ENCODE measurements around the gene DOCK4.
A peak's percentile ranks its signal among the peaks of the same experiment; 100 is the strongest.
"Not testable (repeated sequence)": the region's sequence is repeated elsewhere in the genome, so short reads cannot be mapped to it uniquely, and the experiment has no call there.

DOCK4 gene

DNA sequence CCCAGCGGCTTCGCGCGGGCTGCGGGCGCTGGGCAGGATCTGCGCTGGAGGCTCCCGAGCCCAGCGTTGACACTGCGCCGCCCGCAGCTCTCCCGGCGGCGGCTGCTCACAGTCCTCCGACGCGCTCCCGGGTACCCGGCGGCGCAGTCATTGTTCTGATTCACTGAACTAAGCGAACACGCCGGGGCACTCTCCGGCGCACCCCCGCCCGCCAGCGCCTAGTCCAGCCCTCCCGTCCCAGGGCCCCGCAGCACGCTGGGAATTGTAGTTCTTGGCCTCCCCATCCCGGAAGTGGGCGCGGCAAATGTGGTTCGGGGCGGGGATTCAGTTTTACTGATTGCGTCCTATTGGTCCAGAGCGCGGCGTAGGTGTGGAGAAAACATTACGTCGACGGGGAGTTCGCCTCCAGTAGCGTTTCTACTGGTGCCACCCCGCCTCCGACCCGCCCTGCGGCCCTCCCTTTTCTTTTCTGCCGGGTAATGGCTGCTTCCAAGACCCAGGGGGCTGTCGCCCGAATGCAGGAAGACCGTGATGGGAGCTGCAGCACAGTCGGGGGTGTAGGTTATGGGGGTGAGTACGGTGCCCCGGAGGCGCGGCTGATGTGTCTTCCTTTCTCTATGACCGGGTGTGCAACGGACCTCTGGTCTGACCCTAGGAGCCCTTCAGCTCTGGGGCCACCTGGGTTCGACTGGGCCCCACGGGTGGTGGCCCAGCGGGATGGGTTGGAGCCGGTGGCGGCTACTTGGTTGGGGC is at the start of gene DOCK4, which contains the start of gene ZNF277:
Gene DOCK4, minus strand, starts transcription at position 162 of the 753 bp plus-strand sequence. CDS start 261 bp downstream, outside the sequence.
Gene ZNF277, plus strand, starts transcription at position 458 of the 753 bp plus-strand sequence. Its CDS starts 22 bp downstream, at position 480.
- peak within 1 kb of the TSS; percentile 90 for H3K27ac Mint-ChIP-seq
- H3K9me3 Mint-ChIP-seq = no peaks in the 10 kb centered on the region
- peak within 1 kb of the TSS; percentile 88 for H3K4me3 Mint-ChIP-seq
- DNase-seq = peak; percentile 100
- peaks cover 11% of the 10 kb centered on the region for H3K36me3 Mint-ChIP-seq (ENCODE audit: low read depth)
- peaks cover 38% of the 10 kb centered on the region for H3K27me3 Mint-ChIP-seq
- peaks cover 45% of the 10 kb centered on the region for H3K4me1 Mint-ChIP-seq (ENCODE audit: low read depth)

DNA sequence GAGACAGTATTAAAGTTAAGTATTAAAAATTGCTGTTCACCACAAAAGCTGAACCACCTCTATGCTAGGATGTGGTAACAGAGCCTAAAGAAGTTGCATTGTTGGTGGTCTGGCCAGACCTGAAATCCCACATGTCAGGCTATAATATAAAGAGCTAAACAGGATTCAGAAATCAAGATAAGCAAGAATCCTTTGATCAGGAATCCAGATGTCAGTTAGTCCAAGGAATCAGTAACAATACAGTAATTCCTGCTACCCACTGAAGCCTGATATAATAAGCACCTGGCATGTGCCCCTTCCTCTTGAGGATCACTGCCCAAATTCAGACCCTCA is 49.2 kb upstream of the DOCK4 start:
- Mint-ChIP-seq H3K4me1 (ENCODE audit: low read depth) (peaks cover 49% of the 10 kb centered on the region), H3K9me3 (no peaks in the 10 kb centered on the region), H3K27ac (no peak overlapping the region), H3K27me3 (no peaks in the 10 kb centered on the region), H3K36me3 (ENCODE audit: low read depth) (no peaks in the 10 kb centered on the region), H3K4me3 (no peak overlapping the region)
- no peak for DNase-seq

GRCh38 chr7:112254709-112255387 is 48.6 kb upstream of the DOCK4 start:
- Mint-ChIP-seq H3K4me1 (ENCODE audit: low read depth) (peaks cover 51% of the 10 kb centered on the region), H3K9me3 (no peaks in the 10 kb centered on the region), H3K4me3 (no peak overlapping the region), H3K27ac (no peak overlapping the region), H3K36me3 (ENCODE audit: low read depth) (no peaks in the 10 kb centered on the region), H3K27me3 (no peaks in the 10 kb centered on the region)
- DNase-seq = no peak

DNA sequence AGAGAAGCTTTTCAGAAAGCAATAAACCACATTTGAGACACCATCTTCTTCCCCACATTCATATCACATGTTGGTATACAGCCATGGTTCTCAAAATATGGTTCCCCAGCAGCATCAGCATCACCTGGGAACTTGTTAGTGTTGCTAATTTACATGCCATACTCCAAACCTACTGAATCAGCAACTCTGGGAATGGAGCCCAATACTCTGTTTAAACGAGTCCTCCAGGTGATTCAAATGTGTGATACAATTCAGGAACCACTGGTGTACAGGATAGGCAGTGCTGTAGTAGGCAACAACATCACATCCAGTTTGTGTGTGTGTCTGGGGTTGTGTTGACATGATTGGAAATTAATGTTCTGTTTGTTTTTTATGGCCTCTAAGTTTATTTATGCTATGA is 48.0 kb upstream of the DOCK4 start:
- no peaks in the 10 kb centered on the region for H3K27me3 Mint-ChIP-seq
- H3K4me1 Mint-ChIP-seq (ENCODE audit: low read depth) = peaks cover 52% of the 10 kb centered on the region
- DNase-seq = no peak
- no peak overlapping the region for H3K4me3 Mint-ChIP-seq
- H3K27ac Mint-ChIP-seq = no peak overlapping the region
- H3K9me3 Mint-ChIP-seq = peaks cover 2% of the 10 kb centered on the region
- no peaks in the 10 kb centered on the region for H3K36me3 Mint-ChIP-seq (ENCODE audit: low read depth)

DNA sequence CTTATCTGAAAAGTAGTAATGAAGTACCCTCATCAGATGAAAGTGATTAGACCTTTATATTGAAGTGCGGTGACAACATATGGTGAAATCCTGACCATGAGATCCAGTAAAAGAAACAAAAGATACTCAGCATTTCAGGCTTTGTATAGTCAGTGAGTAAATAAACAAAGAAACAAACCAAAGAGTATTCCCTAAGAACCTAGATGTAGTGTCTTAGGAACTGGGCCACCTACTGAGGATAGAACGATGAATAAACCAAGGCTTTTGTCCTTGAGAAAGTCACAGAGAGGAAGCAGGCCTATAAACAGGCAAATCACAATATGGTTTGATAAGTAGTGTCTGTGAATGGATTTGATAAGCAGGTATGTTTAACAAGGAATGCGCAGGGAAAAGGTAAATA is 46.5 kb upstream of the DOCK4 start:
- Mint-ChIP-seq H3K4me1 (ENCODE audit: low read depth) (peaks cover 52% of the 10 kb centered on the region), H3K27ac (no peak overlapping the region), H3K9me3 (peaks cover 7% of the 10 kb centered on the region), H3K27me3 (no peaks in the 10 kb centered on the region), H3K36me3 (ENCODE audit: low read depth) (no peaks in the 10 kb centered on the region), H3K4me3 (no peak overlapping the region)
- no peak for DNase-seq

DNA sequence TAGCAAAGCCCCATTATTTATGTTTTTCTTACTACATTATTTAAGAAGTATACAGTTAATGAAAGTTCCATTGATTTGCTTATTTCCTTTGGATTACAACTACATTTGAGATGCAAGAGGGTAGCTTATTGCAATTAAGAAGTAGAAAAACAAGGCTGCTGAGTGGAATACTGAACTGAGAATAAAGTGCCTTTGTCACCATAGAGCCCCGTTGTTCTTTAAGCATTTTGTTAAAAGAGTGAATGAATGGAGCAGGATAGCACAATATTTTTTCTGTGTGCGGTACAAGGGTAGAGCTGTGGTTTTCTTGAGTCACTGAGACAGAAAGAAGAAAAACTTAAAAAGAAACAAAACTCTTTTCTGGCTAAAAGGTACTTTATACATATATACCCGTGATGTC is 45.9 kb upstream of the DOCK4 start:
- Mint-ChIP-seq H3K4me3 (no peak overlapping the region), H3K27me3 (no peaks in the 10 kb centered on the region), H3K4me1 (ENCODE audit: low read depth) (peaks cover 51% of the 10 kb centered on the region), H3K27ac (no peak overlapping the region), H3K9me3 (peaks cover 7% of the 10 kb centered on the region), H3K36me3 (ENCODE audit: low read depth) (no peaks in the 10 kb centered on the region)
- no peak for DNase-seq

GRCh38 chr7:112249967-112250366 is 43.8 kb upstream of the DOCK4 start:
- H3K27ac Mint-ChIP-seq; H3K9me3 Mint-ChIP-seq; DNase-seq; H3K36me3 Mint-ChIP-seq (ENCODE audit: low read depth); H3K27me3 Mint-ChIP-seq; H3K4me3 Mint-ChIP-seq: not testable (repeated sequence)
- peaks cover 41% of the 10 kb centered on the region for H3K4me1 Mint-ChIP-seq (ENCODE audit: low read depth)

DNA sequence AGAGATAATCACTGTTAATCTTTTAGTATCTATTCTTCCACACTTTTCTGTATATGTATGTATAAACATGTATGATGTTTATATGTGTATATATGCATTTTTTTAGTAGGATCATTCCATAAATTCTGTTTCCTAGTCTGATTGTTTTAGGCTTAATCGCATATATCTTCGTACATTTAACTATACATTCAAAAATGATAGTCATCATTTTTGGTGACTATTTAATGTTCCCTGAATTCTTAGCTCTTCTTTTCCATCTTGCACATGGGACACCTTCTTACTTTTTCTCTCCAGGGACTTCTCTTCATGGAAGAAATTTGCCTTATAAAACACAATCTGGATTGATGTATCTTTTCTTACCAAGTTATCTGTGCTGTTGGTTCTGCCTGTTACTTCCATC is 42.4 kb upstream of the DOCK4 start:
- H3K9me3 Mint-ChIP-seq = peaks cover 7% of the 10 kb centered on the region
- H3K4me3 Mint-ChIP-seq = no peak overlapping the region
- H3K4me1 Mint-ChIP-seq (ENCODE audit: low read depth) = peaks cover 31% of the 10 kb centered on the region
- H3K27me3 Mint-ChIP-seq = no peaks in the 10 kb centered on the region
- H3K27ac Mint-ChIP-seq = no peak overlapping the region
- peaks cover 4% of the 10 kb centered on the region for H3K36me3 Mint-ChIP-seq (ENCODE audit: low read depth)
- DNase-seq = no peak

DNA sequence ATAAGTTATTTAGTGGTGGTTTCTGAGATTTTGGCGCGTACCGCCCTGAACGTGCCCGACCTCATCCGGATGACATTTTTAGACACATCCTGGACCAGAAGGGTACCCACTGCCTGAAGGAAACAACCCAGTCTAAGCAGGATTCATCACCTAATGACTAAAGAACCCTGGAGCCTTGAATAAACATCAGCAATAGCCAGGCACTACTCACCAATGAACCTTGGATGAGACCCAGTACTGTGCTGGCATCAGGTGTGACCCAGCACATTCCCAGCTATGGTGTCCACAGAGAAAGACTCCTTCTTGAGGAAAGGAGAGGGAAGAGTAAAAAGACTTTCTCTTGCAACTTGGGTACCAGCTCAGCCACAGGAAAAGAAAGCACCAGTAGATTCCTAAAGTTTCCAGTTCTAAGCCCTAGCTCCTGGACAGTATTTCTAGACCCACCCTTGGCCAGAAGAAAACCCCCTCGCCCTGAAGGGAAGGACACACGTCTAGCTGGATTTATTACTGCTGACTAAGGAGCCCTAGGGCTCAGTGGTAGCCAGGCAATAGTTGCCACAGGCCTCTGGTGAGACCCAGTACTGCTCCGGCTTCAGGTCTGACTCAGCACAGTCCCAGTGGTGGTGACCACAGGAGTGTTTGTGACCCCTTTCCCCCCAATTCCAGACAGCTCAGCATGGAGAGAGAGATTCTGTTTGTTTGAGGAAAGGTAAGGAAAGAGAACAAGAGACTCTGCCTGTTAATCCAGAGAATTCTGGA is 32.8 kb upstream of the DOCK4 start:
- Mint-ChIP-seq H3K4me1 (ENCODE audit: low read depth) (no peaks in the 10 kb centered on the region), H3K36me3 (ENCODE audit: low read depth) (peaks cover 38% of the 10 kb centered on the region), H3K27ac (no peak overlapping the region), H3K4me3 (no peak overlapping the region), H3K9me3 (peaks cover 16% of the 10 kb centered on the region), H3K27me3 (no peaks in the 10 kb centered on the region)
- DNase-seq = no peak

DNA sequence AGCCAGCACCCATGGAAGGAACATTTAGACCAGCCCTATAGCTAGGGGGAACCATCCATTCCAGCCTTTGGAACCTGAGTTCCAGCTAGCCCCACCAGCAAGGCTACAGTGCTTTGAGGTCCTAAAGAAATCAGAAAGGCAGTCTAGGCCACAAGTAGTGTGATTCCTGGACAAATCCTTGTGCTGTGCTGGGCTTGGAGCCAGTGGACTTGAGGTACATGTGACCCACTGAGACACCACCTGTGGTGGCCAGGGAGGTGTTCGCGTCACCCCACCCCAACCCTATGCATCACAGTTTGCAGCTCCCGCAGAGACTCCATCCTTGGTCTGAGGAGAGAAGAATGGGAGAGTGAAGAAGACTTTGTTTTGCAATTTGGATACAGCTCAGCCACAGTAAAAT is 32.1 kb upstream of the DOCK4 start:
- Mint-ChIP-seq H3K9me3 (peaks cover 17% of the 10 kb centered on the region), H3K4me1 (ENCODE audit: low read depth) (no peaks in the 10 kb centered on the region), H3K4me3 (no peak overlapping the region), H3K27ac (no peak overlapping the region), H3K36me3 (ENCODE audit: low read depth) (peaks cover 42% of the 10 kb centered on the region), H3K27me3 (no peaks in the 10 kb centered on the region)
- DNase-seq = no peak

DNA sequence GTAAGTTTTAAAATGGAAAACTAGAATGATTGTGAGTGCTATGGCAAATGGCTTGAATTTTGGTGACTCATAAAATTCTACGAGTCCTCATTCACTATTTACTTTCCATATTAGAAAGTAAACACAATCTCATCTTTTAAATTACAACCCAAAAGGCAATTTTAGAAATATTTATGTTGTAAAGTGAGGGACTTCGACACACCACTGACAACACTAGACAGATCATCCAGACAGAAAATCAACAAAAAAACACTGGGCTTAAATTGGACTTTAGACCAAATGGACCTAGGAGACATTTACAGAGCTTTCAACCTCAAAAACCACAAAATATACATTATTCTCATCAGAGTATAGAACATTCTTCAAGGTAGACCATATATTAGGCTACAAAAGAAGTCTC is 30.4 kb upstream of the DOCK4 start:
- Mint-ChIP-seq H3K9me3 (peaks cover 22% of the 10 kb centered on the region), H3K4me1 (ENCODE audit: low read depth) (peaks cover 5% of the 10 kb centered on the region), H3K27me3 (no peaks in the 10 kb centered on the region), H3K4me3 (no peak overlapping the region), H3K36me3 (ENCODE audit: low read depth) (peaks cover 47% of the 10 kb centered on the region), H3K27ac (no peak overlapping the region)
- no peak for DNase-seq

DNA sequence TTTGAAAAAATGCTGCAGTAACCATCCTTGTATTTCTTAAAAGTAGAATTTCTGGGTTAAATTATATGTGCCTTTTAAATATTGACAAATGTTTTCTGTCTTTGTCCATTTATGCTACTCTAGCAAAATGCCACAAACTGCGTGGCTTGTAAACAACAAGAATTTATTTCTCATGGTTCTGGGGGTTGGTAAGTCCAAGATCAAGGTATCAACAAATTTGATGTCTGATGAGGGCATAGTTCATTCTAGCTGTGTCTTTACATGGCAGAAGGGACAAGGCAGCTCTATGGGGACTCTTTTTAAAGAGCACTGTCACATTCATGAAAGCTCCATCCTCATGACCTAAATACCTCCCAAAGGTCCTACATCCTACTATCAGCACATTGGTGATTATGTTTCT is 27.9 kb upstream of the DOCK4 start:
- Mint-ChIP-seq H3K36me3 (ENCODE audit: low read depth) (peaks cover 47% of the 10 kb centered on the region), H3K27ac (no peak overlapping the region), H3K27me3 (no peaks in the 10 kb centered on the region), H3K4me3 (no peak overlapping the region), H3K4me1 (ENCODE audit: low read depth) (peaks cover 16% of the 10 kb centered on the region), H3K9me3 (peaks cover 11% of the 10 kb centered on the region)
- DNase-seq = no peak

GRCh38 chr7:112233048-112233697 is 27.0 kb upstream of the DOCK4 start:
- no peak for DNase-seq
- H3K4me3 Mint-ChIP-seq = no peak overlapping the region
- peaks cover 45% of the 10 kb centered on the region for H3K36me3 Mint-ChIP-seq (ENCODE audit: low read depth)
- H3K27me3 Mint-ChIP-seq = no peaks in the 10 kb centered on the region
- peaks cover 10% of the 10 kb centered on the region for H3K9me3 Mint-ChIP-seq
- peaks cover 19% of the 10 kb centered on the region for H3K4me1 Mint-ChIP-seq (ENCODE audit: low read depth)
- H3K27ac Mint-ChIP-seq = no peak overlapping the region

- no peak overlapping the region for H3K27ac Mint-ChIP-seq
- DNase-seq = no peak
- no peak overlapping the region for H3K4me3 Mint-ChIP-seq
- H3K9me3 Mint-ChIP-seq = peaks cover 10% of the 10 kb centered on the region
- H3K27me3 Mint-ChIP-seq = no peaks in the 10 kb centered on the region
- peaks cover 21% of the 10 kb centered on the region for H3K4me1 Mint-ChIP-seq (ENCODE audit: low read depth)
- H3K36me3 Mint-ChIP-seq (ENCODE audit: low read depth) = peaks cover 44% of the 10 kb centered on the region
Observed at GRCh38 chr7:112232212-112232978, 26.2 kb upstream of the DOCK4 start.
